ENCODE results near the gene SLC25A53.
A peak's percentile ranks its signal among the peaks of the same experiment; 100 is the strongest.

The SLC25A53 gene

GRCh38 chrX:104126856-104127255 is 30.0 kb downstream of the SLC25A53 start:
- no peaks in the 10 kb centered on the region for H3K27me3 ChIP-seq
- H3K27ac ChIP-seq, result no peak overlapping the region
- TF ChIP-seq CTCF (IDR thresholded peaks at IDR 0.05), result no peak
- peaks cover 0 to 7% (median 0%) of the 10 kb centered on the region in 3 donors for H3K36me3 ChIP-seq
- no peak overlapping the region for H3K4me3 ChIP-seq
- H3K4me1 ChIP-seq, result peaks cover 0 to 3% (median 0%) of the 10 kb centered on the region in 4 donors
- no peaks in the 10 kb centered on the region for H3K9me3 ChIP-seq
- no peak for DNase-seq
- intact Hi-C loops (cut with DNase I; ENCODE audit: low total_unique reads), result no loop called here

- Histone ChIP-seq H3K4me1 (no peaks in the 10 kb centered on the region), H3K27ac (no peak overlapping the region), H3K27me3 (no peaks in the 10 kb centered on the region), H3K36me3 (no peaks in the 10 kb centered on the region), H3K4me3 (no peak overlapping the region), H3K9me3 (no peaks in the 10 kb centered on the region)
- intact Hi-C loops (cut with DNase I; ENCODE audit: low total_unique reads), result no loop called here
- no peak for TF ChIP-seq CTCF (IDR thresholded peaks at IDR 0.05)
- no peak for DNase-seq
These were observed 34.0 kb downstream of the SLC25A53 start for GRCh38 chrX:104122829-104123228.

GRCh38 chrX:104118765-104119164 is 38.0 kb downstream of the SLC25A53 start:
- Histone ChIP-seq H3K9me3 (no peaks in the 10 kb centered on the region), H3K36me3 (no peaks in the 10 kb centered on the region), H3K27me3 (no peaks in the 10 kb centered on the region), H3K4me3 (no peak overlapping the region), H3K4me1 (peaks cover 0 to 10% (median under 1%) of the 10 kb centered on the region in 4 donors), H3K27ac (no peak overlapping the region)
- intact Hi-C loops (cut with DNase I; ENCODE audit: low total_unique reads), result no loop called here
- no peak for TF ChIP-seq CTCF (IDR thresholded peaks at IDR 0.05)
- no peak for DNase-seq

GRCh38 chrX:104117759-104118158 is 39.0 kb downstream of the SLC25A53 start:
- Histone ChIP-seq H3K36me3 (no peaks in the 10 kb centered on the region), H3K27me3 (no peaks in the 10 kb centered on the region), H3K9me3 (no peaks in the 10 kb centered on the region), H3K4me3 (no peak overlapping the region), H3K4me1 (peaks cover 0 to 10% (median 2%) of the 10 kb centered on the region in 4 donors), H3K27ac (no peak overlapping the region)
- intact Hi-C loops (cut with DNase I; ENCODE audit: low total_unique reads), result no loop called here
- no peak for DNase-seq
- no peak for TF ChIP-seq CTCF (IDR thresholded peaks at IDR 0.05)

GRCh38 chrX:104113222-104113965 is 43.4 kb downstream of the SLC25A53 start:
- H3K36me3 ChIP-seq, result no peaks in the 10 kb centered on the region
- no peaks in the 10 kb centered on the region for H3K27me3 ChIP-seq
- peak; percentile 50 to 52 for TF ChIP-seq CTCF (IDR thresholded peaks at IDR 0.05)
- H3K9me3 ChIP-seq, result no peaks in the 10 kb centered on the region
- peak overlapping the region; percentile 59 to 60 for H3K4me3 ChIP-seq
- peak; percentile 25 to 69 for DNase-seq
- peak overlapping the region; percentile 74 to 91 for H3K27ac ChIP-seq
- H3K4me1 ChIP-seq, result peaks cover 0 to 16% (median 2%) of the 10 kb centered on the region in 4 donors
- intact Hi-C loops (cut with DNase I; ENCODE audit: low total_unique reads), result no loop called here
